ENCODE results near the gene CFAP45. TPM values are rescaled to one million over a fixed set of nuclear protein-coding genes. Genes with fewer than 3 reads are reported as not detected.

The CFAP45 gene
- total and polyA plus RNA-seq, 2 experiments from 2014 or later, result 0.36 TPM; not detected in 1

GRCh38 chr1:159881622-159882526 is 18.1 kb downstream of the CFAP45 start:
- Mint-ChIP-seq H3K9me3 (no peaks in the 10 kb centered on the region), H3K4me1 (no peaks in the 10 kb centered on the region), H3K4me3 (no peak overlapping the region), H3K27me3 (ENCODE audit: insufficient read depth, low read depth, poor library complexity) (no peaks in the 10 kb centered on the region), H3K27ac (no peak overlapping the region), H3K36me3 (ENCODE audit: low read depth) (no peaks in the 10 kb centered on the region)
- H3K27me3 ChIP-seq (ENCODE audit: insufficient read depth), result no peaks in the 10 kb centered on the region
- H3K27ac ChIP-seq (ENCODE audit: low read depth), result no peak overlapping the region
- H3K9me2 ChIP-seq (ENCODE audit: insufficient read depth), result no peaks in the 10 kb centered on the region
- DNase-seq (ENCODE audit: low spot score), result no peak
- TF ChIP-seq EZH2phosphoT487 (IDR thresholded peaks at IDR 0.05; ENCODE audit: unreplicated experiment) (no peak), ZNF462 (CRISPR knock-in tag; IDR thresholded peaks at IDR 0.05) (no peak), ETS1 (IDR thresholded peaks at IDR 0.05) (no peak), ZNF114 (CRISPR knock-in tag; IDR thresholded peaks at IDR 0.05) (no peak), JUNB (IDR thresholded peaks at IDR 0.05; ENCODE audit: unreplicated experiment) (no peak)
- H3K4me3 ChIP-seq, result no peak overlapping the region
- no peak for ATAC-seq
- H3K36me3 ChIP-seq (ENCODE audit: insufficient read depth), result no peaks in the 10 kb centered on the region
- no peaks in the 10 kb centered on the region for H3K79me2 ChIP-seq (replicated peaks; ENCODE audit: insufficient read depth)
- H4K20me1 ChIP-seq (replicated peaks; ENCODE audit: insufficient read depth), result no peaks in the 10 kb centered on the region
- H3K4me2 ChIP-seq, result no peak overlapping the region
- H2AFZ ChIP-seq, result peak overlapping the region; percentile 74; the same call in 1 of the 2 replicates
- H3K4me1 ChIP-seq (ENCODE audit: insufficient read depth), result peaks cover 5% of the 10 kb centered on the region; the same call in 1 of the 2 replicates
- H3F3A ChIP-seq (replicated peaks; ENCODE audit: low read depth), result no peaks in the 10 kb centered on the region

Data from GM23338 (cell line).